Measurements from ENCODE around the gene OSBP2.

Gene OSBP2

GRCh38 chr22:30866811-30867271 is 172.2 kb downstream of the OSBP2 start:
- no peak overlapping the region for H2AFZ ChIP-seq (ENCODE audit: low read length)
- no peaks in the 10 kb centered on the region for H3K4me1 ChIP-seq (ENCODE audit: insufficient read depth, low read length, poor library complexity, severe bottlenecking)
- H3K4me2 ChIP-seq (ENCODE audit: low read depth, low read length, poor library complexity, severe bottlenecking), result no peak overlapping the region
- H4K20me1 ChIP-seq (ENCODE audit: insufficient read depth, low read length, poor library complexity, severe bottlenecking), result no peaks in the 10 kb centered on the region
- no peaks in the 10 kb centered on the region for H3K79me2 ChIP-seq (ENCODE audit: insufficient read depth, low read length)
- no peak overlapping the region for H3K4me3 ChIP-seq (ENCODE audit: low read length, poor library complexity, severe bottlenecking)
- H3K9me2 ChIP-seq (replicated peaks; ENCODE audit: low read depth, low read length), result no peaks in the 10 kb centered on the region
- no peaks in the 10 kb centered on the region for H3K36me3 ChIP-seq (ENCODE audit: insufficient read depth, low read length)
- TF ChIP-seq CTCF (conservative IDR thresholded peaks at IDR 0.05; ENCODE audit: low read length) (peak; percentile 35; the same call in 1 of the 2 replicates), EZH2phosphoT487 (IDR thresholded peaks at IDR 0.05; ENCODE audit: borderline replicate concordance) (no peak)
- no peaks in the 10 kb centered on the region for H3F3A ChIP-seq (ENCODE audit: low read depth)
- H3K9me3 ChIP-seq (ENCODE audit: insufficient read depth, low read depth, low read length), result no peaks in the 10 kb centered on the region
- no peak overlapping the region for H3K9ac ChIP-seq (ENCODE audit: low read depth, low read length, poor library complexity, severe bottlenecking)
- H3K27me3 ChIP-seq (ENCODE audit: insufficient read depth, low read length, poor library complexity, severe bottlenecking), result no peaks in the 10 kb centered on the region

- no peaks in the 10 kb centered on the region for H3K36me3 ChIP-seq (ENCODE audit: insufficient read depth, low read length)
- no peak for TF ChIP-seq CTCF (conservative IDR thresholded peaks at IDR 0.05; ENCODE audit: low read length)
- TF ChIP-seq EZH2phosphoT487 (IDR thresholded peaks at IDR 0.05; ENCODE audit: borderline replicate concordance), result no peak
- H3K9me3 ChIP-seq (ENCODE audit: insufficient read depth, low read depth, low read length), result no peaks in the 10 kb centered on the region
- no peaks in the 10 kb centered on the region for H3K27me3 ChIP-seq (ENCODE audit: insufficient read depth, low read length, poor library complexity, severe bottlenecking)
- no peak overlapping the region for H2AFZ ChIP-seq (ENCODE audit: low read length)
- H3F3A ChIP-seq (ENCODE audit: low read depth), result no peaks in the 10 kb centered on the region
- no peaks in the 10 kb centered on the region for H3K79me2 ChIP-seq (ENCODE audit: insufficient read depth, low read length)
- H3K9ac ChIP-seq (ENCODE audit: low read depth, low read length, poor library complexity, severe bottlenecking), result no peak overlapping the region
- no peak overlapping the region for H3K4me2 ChIP-seq (ENCODE audit: low read depth, low read length, poor library complexity, severe bottlenecking)
- H4K20me1 ChIP-seq (ENCODE audit: insufficient read depth, low read length, poor library complexity, severe bottlenecking), result no peaks in the 10 kb centered on the region
- no peak overlapping the region for H3K4me3 ChIP-seq (ENCODE audit: low read length, poor library complexity, severe bottlenecking)
- H3K4me1 ChIP-seq (ENCODE audit: insufficient read depth, low read length, poor library complexity, severe bottlenecking), result no peaks in the 10 kb centered on the region
- no peaks in the 10 kb centered on the region for H3K9me2 ChIP-seq (replicated peaks; ENCODE audit: low read depth, low read length)
Measured at GRCh38 chr22:30867746-30868662, 173.3 kb downstream of the OSBP2 start.

- no peak overlapping the region for H3K4me2 ChIP-seq (ENCODE audit: low read depth, low read length, poor library complexity, severe bottlenecking)
- no peaks in the 10 kb centered on the region for H3K4me1 ChIP-seq (ENCODE audit: insufficient read depth, low read length, poor library complexity, severe bottlenecking)
- no peak for TF ChIP-seq EZH2phosphoT487 (IDR thresholded peaks at IDR 0.05; ENCODE audit: borderline replicate concordance)
- no peak for TF ChIP-seq CTCF (conservative IDR thresholded peaks at IDR 0.05; ENCODE audit: low read length)
- H3K9ac ChIP-seq (ENCODE audit: low read depth, low read length, poor library complexity, severe bottlenecking), result no peak overlapping the region
- H3K9me3 ChIP-seq (ENCODE audit: insufficient read depth, low read depth, low read length), result no peaks in the 10 kb centered on the region
- H4K20me1 ChIP-seq (ENCODE audit: insufficient read depth, low read length, poor library complexity, severe bottlenecking), result no peaks in the 10 kb centered on the region
- H3K27me3 ChIP-seq (ENCODE audit: insufficient read depth, low read length, poor library complexity, severe bottlenecking), result no peaks in the 10 kb centered on the region
- H3K9me2 ChIP-seq (replicated peaks; ENCODE audit: low read depth, low read length), result no peaks in the 10 kb centered on the region
- no peaks in the 10 kb centered on the region for H3F3A ChIP-seq (ENCODE audit: low read depth)
- H3K4me3 ChIP-seq (ENCODE audit: low read length, poor library complexity, severe bottlenecking), result no peak overlapping the region
- H3K36me3 ChIP-seq (ENCODE audit: insufficient read depth, low read length), result no peaks in the 10 kb centered on the region
- H2AFZ ChIP-seq (ENCODE audit: low read length), result no peak overlapping the region
- no peaks in the 10 kb centered on the region for H3K79me2 ChIP-seq (ENCODE audit: insufficient read depth, low read length)
Measured at GRCh38 chr22:30868663-30869385, 174.2 kb downstream of the OSBP2 start.

Measured in Loucy (cell line).